Prostate gland (tissue), 2 donors: ENCODE measurements around the gene TRABD. TPM values are rescaled to one million over a fixed set of nuclear protein-coding genes. Genes with fewer than 3 reads are reported as not detected.
A peak's percentile ranks its signal among the peaks of the same experiment; 100 is the strongest.

Source experiments
- DNase-seq: peaks from one replicate; pipeline ENCODE4 v3.0.0-alpha.2; 2019; ENCODE audit warnings: low spot score
- H3K27ac ChIP-seq, 2 donors: fragments of 200-600 bp; sonication (generic); 2 replicates each; pipeline ENCODE4 v1.5.1; 2017 to 2019
- H3K27me3 ChIP-seq: fragments of 200-600 bp; sonication (generic); replicated peaks from 2 replicates; pipeline ENCODE4 v1.5.1; 2019; ENCODE audit not compliant: insufficient read depth
- H3K36me3 ChIP-seq, 2 donors: fragments of 200-600 bp; sonication (generic); 1 replicate in 1 of 2; 2 replicates in 1 of 2; pipeline versions ENCODE4 v1.5.1 to v1.8.1; 2017 to 2019
- H3K4me1 ChIP-seq: fragments of 200-600 bp; sonication (generic); replicated peaks from 2 replicates; pipeline ENCODE4 v1.5.1; 2019
- H3K4me3 ChIP-seq, 2 donors: fragments of 200-600 bp; sonication (generic); 2 replicates each; pipeline ENCODE4 v1.5.1; 2017 to 2019
- H3K9me3 ChIP-seq: fragments of 200-600 bp; sonication (generic); 2 replicates; pipeline ENCODE4 v1.5.1; 2017
- POLR2A ChIP-seq: fragments of 450-650 bp; IDR thresholded peaks from one replicate; pipeline ENCODE4 v1.6.1; 2016; ENCODE audit warnings: antibody characterized with exemption, mild to moderate bottlenecking
- POLR2AphosphoS5 ChIP-seq: sonication (generic); formaldehyde crosslinking; IDR thresholded peaks from one replicate; pipeline ENCODE4 v1.6.1; 2017; ENCODE audit warnings: antibody characterized with exemption
- WGBS: methylation state at CpG from one replicate; pipeline ENCODE4 v1.1.5; 2018; 5-methylcytosine and 5-hydroxymethylcytosine counted together
- intact Hi-C: fragments of 100-400 bp; cut with DNase I; formaldehyde crosslinking; loops from one replicate; pipeline ENCODE4 v1.14.2; 2022
- total RNA-seq, 2 donors: library from RNA; depleted of rRNA; stranded (reverse); fragments of >200 nt; gene quantifications; one replicate each; pipeline ENCODE4 v1.1.0, GENCODE V29; 2016
- TF ChIP-seq, protein P1 (sequence below), 4 experiments: fragments of 200-600 bp in 2 of 4; fragments of 450-650 bp in 2 of 4; sonication (generic) in 2 of 4; IDR thresholded peaks; 1 replicate in 3 of 4; 2 replicates in 1 of 4; pipeline ENCODE4 v1.5.1; 2016 to 2019; ENCODE audit warnings: antibody characterized with exemption in 4 of 4, mild to moderate bottlenecking in 2 of 4, moderate library complexity in 2 of 4

Gene TRABD
- total RNA-seq, 2 donors from 2014 or later, result 39.1 to 43.1 TPM

- WGBS, result 96% methylated on average over 6 of the region's 6 CpGs
- Histone ChIP-seq H3K4me1 (no peaks in the 10 kb centered on the region), H3K27me3 (no peaks in the 10 kb centered on the region), H3K27ac (no peak overlapping the region), H3K9me3 (no peaks in the 10 kb centered on the region), H3K36me3 (no peaks in the 10 kb centered on the region), H3K4me3 (no peak overlapping the region)
- no peak for DNase-seq
- TF ChIP-seq POLR2AphosphoS5 (no peak), POLR2A (no peak)
- TF ChIP-seq, protein P1, sequence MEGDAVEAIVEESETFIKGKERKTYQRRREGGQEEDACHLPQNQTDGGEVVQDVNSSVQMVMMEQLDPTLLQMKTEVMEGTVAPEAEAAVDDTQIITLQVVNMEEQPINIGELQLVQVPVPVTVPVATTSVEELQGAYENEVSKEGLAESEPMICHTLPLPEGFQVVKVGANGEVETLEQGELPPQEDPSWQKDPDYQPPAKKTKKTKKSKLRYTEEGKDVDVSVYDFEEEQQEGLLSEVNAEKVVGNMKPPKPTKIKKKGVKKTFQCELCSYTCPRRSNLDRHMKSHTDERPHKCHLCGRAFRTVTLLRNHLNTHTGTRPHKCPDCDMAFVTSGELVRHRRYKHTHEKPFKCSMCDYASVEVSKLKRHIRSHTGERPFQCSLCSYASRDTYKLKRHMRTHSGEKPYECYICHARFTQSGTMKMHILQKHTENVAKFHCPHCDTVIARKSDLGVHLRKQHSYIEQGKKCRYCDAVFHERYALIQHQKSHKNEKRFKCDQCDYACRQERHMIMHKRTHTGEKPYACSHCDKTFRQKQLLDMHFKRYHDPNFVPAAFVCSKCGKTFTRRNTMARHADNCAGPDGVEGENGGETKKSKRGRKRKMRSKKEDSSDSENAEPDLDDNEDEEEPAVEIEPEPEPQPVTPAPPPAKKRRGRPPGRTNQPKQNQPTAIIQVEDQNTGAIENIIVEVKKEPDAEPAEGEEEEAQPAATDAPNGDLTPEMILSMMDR (IDR thresholded peaks at IDR 0.05), result no peak
- intact Hi-C loops, result no loop called here
Observed at GRCh38 chr22:50173983-50174355, 11.7 kb upstream of the TRABD start.

DNA sequence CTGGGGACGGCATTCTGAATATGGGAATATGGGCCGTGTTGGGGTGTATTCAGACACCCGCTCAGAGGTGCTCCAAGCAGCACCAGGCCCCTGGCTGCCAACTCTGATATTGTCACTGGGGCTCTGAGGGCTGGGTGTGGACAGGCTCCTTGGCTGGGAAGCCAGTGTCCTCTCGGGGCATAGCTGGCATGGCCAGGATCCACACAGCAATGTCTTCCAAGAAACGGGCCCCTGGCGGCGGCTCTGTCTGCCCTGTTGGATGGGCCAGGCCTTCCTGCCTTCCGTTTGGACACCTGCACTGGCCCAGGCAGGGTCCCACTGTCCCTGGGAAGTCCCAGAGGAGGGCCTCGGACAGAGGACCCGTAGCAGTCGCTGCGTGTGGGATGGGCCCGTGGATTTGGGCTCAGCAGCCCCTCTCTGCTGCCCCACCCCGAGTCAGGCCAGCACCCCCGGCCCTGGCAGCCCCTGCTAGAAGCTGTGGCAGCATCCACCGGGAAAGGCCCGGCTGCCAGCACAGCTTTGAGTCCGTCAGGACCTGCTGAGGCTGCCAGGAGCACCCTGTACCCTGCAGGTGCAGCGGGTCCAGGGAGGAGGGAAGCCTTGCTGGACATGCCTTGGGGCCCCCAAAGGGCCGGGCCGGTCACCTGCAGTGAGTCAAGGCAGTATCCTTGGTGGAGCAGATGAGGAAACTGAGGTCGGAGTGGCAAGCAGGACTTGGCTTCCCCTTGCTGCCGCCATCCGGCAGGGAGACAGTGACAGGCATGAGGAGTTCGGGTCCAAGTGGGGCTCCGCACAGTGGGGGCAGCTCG lies 11.1 kb upstream of the TRABD start:
- Histone ChIP-seq H3K9me3 (no peaks in the 10 kb centered on the region), H3K27ac (no peak overlapping the region), H3K4me1 (no peaks in the 10 kb centered on the region), H3K27me3 (no peaks in the 10 kb centered on the region), H3K4me3 (no peak overlapping the region), H3K36me3 (no peaks in the 10 kb centered on the region)
- WGBS, result 82% methylated on average over 26 of the region's 27 CpGs
- no peak for DNase-seq
- intact Hi-C loops, result no loop called here
- TF ChIP-seq, protein P1 (IDR thresholded peaks at IDR 0.05), result peak in 1 of 4 experiments; percentile 15
- no peak for TF ChIP-seq POLR2AphosphoS5

- TF ChIP-seq, protein P1 (IDR thresholded peaks at IDR 0.05), result no peak
- TF ChIP-seq POLR2AphosphoS5, result no peak
- no peak for TF ChIP-seq POLR2A
- Histone ChIP-seq H3K4me3 (no peak overlapping the region), H3K4me1 (no peaks in the 10 kb centered on the region), H3K36me3 (no peaks in the 10 kb centered on the region), H3K27me3 (no peaks in the 10 kb centered on the region), H3K27ac (no peak overlapping the region), H3K9me3 (no peaks in the 10 kb centered on the region)
- WGBS, result 79% methylated on average over 4 of the region's 6 CpGs
- intact Hi-C loops, result no loop called here
- no peak for DNase-seq
Observed at GRCh38 chr22:50175191-50175461, 10.6 kb upstream of the TRABD start.

GRCh38 chr22:50175921-50176849 lies 9.5 kb upstream of the TRABD start:
- DNase-seq, result no peak
- WGBS, result 76% methylated on average over 23 of the region's 27 CpGs

More at GRCh38 chr22:50175921-50176849, 9.5 kb upstream of the TRABD start:
- no peak overlapping the region for H3K4me3 ChIP-seq
- no peaks in the 10 kb centered on the region for H3K9me3 ChIP-seq
- TF ChIP-seq, protein P1 (IDR thresholded peaks at IDR 0.05), result no peak
- TF ChIP-seq POLR2A (no peak), POLR2AphosphoS5 (no peak)
- intact Hi-C loops, result no loop called here
- no peaks in the 10 kb centered on the region for H3K27me3 ChIP-seq
- H3K36me3 ChIP-seq, result no peaks in the 10 kb centered on the region
- no peak overlapping the region for H3K27ac ChIP-seq
- no peaks in the 10 kb centered on the region for H3K4me1 ChIP-seq
